HG03432 (cell line): Measurements from ENCODE around the gene TAF5L.
"Not testable (repeated sequence)": the region's sequence is repeated elsewhere in the genome, so short reads cannot be mapped to it uniquely, and the experiment has no call there.

Source experiments
- ATAC-seq: cut with Tn5 transposase; IDR thresholded peaks from one replicate; pipeline ENCODE4 v1.9.1; 2021; ENCODE audit warnings: mild to moderate bottlenecking, moderate library complexity; ENCODE audit not compliant: unreplicated experiment

TAF5L gene

DNA sequence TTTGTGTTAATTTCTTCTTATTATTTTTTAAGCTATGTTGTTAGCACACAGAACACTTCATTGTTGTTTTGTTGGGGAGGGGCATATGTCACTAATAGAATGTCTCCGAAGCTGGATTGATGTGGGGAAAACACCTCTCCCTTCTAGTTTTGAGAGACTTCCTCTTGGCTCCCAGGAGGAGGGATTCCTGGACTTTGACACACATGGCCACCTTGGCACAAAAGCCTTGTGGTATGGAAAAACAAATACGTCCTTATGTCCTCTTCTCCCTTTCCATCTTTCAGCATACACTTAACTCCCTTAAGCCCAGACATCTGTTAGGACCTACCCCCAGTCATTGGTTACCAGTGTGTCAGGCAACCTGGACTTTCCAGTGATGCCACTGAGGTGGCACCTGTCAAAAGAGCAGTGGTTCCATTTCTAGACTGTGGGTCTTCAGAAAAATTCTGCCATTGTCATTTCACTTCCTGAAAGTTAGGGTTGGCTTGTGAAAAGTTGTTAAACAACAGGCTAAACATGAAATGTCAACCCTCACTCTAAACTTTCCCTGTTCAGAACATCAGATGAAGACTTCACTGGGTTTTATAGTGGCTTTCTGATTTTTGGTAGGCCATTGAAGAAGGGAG, 54.9 kb downstream of the TAF5L start:
- no peak for ATAC-seq

- no peak for ATAC-seq
These were observed 55.6 kb downstream of the TAF5L start for GRCh38 chr1:229570305-229570704.

DNA sequence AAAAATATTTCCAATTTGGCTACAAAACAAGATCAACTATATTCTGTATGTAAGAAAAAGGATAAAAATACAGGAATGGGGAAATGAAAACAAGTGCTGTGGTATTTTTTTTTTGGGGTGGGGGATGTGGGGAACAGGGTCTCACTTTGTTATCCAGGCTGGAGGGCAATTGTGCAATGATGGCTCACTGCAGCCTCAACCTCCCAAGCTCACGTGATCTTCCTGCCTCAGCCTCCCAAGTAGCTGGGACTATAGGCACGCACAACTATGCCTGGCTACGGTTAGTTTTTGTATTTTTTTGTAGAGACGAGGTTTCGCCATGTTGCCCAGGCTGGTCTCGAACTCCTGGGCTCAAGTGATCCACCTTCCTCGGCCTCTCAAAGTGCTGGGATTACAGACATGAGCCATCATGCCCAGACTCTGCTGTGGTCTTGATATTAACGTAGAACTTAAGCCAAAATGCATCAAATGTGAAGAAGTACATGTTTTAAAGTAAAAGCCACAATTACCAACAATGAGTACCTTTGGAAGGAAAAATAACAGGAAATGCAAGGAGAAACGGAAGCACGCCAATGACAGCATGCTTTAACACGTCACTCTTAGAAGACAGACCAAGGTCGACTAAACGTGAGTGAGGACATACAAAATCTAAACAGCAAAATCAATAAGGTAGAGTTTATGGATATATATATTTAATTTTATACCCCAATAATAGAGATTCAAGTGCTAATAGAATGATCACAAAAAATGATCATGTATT, 58.6 kb downstream of the TAF5L start:
- ATAC-seq, result no peak

DNA sequence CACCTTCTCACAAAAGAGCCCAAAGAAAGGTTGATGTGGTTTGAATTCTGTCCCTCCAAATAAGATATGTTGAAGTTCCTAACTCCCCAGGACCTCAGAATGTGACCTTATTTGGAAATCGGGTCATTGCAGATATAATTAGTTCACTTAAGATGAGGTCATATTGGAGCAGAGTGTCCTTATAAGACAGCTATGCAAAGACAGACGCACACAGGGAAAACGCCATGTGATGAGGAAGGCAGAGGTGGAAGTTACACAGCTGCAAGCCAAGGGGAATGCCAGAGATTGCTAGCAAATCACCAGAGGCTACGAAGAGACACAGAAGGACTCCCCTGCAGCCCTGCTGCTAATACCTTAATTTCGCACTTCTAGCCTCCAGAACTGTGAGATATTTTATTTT, 62.2 kb downstream of the TAF5L start:
- ATAC-seq, result no peak

GRCh38 chr1:229563241-229563640, 62.7 kb downstream of the TAF5L start:
- ATAC-seq, result no peak

DNA sequence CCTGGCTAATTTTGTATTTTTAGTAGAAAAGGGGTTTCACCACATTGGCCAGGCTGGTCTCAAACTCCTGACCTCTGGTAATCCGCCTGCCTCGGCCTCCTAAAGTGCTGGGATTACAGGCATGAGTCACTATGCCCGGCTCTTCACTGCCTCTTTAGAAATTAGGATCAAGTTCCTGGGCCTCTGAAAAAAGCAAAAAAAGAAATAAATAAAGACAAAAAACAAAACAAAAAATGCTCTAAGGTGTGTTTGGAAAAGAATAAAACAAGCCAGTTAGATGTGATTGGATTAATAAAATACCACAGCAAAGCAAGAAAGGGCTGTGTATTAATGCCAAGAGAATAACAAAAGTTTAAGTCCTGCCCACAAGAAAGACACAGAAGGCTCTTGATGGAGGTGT, 63.2 kb downstream of the TAF5L start:
- ATAC-seq, result no peak

DNA sequence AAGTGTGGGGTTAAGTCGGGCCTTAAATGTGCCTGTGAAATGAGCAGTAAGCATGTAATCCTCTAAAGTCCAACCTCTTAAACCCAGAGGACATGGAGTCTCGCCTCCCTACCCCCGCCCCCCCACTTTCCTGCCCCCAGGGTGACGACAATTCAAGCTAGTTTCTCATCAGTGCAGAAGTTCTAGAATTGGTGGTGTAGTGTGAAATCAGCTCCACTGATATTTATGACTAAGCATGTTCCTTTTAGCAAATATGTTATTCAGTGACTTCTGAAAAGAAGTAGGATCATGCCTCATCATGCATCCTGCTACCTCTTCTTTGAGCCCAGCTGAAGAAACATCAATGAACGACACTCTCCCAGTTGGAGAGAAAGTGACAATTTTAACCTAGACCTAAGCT, 64.8 kb downstream of the TAF5L start:
- ATAC-seq, result no peak

DNA sequence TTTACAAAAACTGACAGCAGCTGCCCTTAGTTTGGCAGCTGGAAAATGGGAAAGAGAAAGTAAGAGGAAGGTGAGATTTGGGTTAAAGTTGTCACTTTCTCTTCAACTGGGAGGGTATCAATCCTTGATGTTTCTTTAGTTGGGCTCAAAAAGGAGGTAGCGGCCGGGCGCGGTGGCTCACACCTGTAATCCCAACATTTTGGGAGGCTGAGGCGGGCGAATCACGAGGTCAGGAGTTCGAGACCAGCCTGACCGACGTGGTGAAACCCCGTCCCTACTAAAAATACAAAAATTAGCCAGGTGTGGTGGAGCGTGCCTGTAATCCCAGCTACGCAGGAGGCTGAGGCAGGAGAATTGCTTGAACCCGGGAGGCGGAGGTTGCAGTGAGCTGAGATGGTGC, 65.8 kb downstream of the TAF5L start:
- not testable (repeated sequence) for ATAC-seq

- ATAC-seq, result not testable (repeated sequence)
These were observed 66.6 kb downstream of the TAF5L start for GRCh38 chr1:229559336-229559801.

GRCh38 chr1:229558460-229559335, 67.2 kb downstream of the TAF5L start, which contains the start of gene ABCB10:
ABCB10 (minus strand) TSS chr1:229558707; CDS start chr1:229558652, 55 bp downstream.
- peak; percentile 82 for ATAC-seq

GRCh38 chr1:229557913-229558414, 68.0 kb downstream of the TAF5L start:
- peak; percentile 31 for ATAC-seq

DNA sequence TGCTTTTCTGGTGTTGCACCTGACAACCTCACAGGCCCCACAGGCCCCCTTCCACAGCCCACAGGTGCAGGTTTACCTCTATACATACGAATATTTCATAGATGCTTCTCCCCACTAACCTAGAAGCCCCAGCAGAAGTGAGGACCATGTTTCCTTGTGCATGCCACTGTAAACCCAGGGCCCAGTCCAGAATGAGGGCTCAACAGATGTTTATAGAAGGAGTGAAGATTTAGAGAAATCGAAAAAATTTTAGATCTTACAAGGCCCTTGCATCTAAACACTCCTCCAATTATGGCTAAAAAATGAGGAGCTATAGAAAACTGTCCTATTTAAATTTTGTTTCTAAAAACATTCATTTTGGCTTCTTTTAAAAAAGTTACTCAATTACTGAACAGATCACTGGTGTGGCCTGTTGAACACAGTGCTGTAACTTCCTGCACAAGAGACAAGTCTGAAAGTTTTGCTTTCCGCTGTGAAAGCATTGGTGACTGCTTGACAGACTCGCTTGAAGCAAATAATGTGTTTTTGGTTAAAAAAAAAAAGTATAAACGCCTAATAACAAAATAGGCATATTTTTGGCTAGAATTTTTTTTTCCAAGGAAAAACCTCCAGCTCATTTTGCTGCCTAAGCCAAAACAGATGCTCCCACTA, 68.6 kb downstream of the TAF5L start:
- ATAC-seq, result no peak

DNA sequence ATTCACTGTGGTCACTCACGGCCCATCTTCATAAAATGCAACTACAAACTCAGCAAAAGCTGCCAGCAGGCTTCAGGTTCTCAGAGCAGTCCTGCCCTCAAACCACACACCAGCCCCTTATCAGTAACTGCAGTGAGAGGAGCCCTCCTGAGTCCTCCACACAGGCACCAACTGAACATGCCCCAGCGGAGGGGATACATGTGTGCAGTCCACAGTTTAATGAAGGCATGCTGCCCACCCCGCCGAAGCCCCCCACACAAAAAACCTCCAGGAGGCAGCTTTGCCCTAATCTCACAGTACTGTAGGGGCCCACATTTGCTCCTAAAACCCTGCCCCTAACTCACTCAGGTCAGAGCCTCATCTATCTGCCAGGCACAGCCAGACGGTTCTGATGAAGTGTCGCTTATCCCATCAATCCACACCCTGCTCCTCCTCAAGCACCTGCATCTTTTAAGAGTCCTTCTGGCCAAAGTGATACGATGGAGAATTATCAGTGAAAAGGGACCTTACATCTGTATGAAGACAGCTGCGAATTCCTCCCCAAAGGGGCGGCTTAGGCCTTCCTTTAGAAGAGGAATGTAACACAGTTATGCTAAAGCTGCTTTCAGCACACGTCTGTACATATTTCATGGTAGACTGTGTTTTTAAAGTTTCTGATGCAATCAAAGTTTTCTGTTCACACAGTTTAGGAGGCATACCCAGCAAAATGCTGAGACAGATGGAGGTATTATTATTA, 70.9 kb downstream of the TAF5L start:
- ATAC-seq, result no peak

DNA sequence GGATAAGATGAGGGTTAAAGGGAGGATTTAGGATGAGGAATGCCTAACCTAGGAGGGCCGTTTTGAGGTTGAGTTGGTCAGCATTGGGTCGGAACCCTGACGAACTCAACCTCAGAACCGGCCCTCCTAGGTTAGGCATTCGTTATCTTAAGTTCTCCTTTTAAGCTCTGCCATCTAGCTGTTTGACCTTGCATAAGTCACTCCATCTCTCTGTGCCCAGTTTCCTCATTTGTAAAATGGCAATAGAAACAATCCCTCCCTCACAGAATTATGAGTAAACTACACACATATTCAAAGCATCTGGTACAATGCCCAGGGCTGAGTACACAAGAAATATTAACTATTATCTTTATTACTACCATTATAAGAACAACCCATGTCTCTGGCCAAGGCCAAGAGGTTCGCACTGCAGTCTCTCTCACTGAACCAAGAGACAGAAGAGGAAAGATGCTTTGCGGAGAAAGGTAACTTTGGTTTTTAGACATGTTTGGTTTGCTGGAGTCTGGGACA, 72.2 kb downstream of the TAF5L start:
- no peak for ATAC-seq

GRCh38 chr1:229552732-229553131, 73.2 kb downstream of the TAF5L start:
- no peak for ATAC-seq

DNA sequence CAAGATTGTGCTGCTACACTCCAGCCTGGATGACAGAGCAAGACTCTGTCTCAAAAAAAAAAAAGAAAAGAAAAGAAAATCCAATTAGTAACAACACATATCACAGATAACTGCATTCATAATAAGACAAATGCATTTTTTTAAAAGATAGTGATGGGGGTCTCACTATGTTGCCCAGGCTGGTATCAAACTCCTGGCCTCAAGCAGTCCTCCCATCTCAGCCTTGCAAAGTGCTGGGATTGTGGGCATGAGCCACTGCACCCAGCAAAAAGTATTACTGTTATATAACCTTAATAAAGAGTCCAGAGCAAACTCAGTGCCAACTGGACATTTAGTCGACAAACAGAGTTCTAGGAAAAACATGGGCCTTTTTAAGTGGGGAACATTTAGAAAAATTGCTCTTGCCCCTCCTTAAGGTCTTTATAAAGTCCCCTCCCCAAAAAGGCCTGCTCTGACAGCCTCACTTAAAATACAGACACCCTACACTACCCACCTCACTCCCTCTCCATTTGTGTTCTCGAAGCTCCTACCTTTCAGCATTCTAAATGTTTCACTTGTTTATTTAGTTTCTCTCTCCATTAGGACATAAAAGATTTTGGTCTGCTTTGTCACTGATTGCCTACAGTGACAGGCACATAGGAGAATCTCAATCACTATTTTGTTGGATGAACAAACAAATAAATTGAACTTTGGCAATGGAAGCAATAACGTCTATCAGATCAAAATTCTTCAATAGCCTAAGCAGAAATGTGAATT, 74.9 kb downstream of the TAF5L start:
- ATAC-seq, result no peak

GRCh38 chr1:229547542-229547941, 78.4 kb downstream of the TAF5L start:
- ATAC-seq, result no peak

DNA sequence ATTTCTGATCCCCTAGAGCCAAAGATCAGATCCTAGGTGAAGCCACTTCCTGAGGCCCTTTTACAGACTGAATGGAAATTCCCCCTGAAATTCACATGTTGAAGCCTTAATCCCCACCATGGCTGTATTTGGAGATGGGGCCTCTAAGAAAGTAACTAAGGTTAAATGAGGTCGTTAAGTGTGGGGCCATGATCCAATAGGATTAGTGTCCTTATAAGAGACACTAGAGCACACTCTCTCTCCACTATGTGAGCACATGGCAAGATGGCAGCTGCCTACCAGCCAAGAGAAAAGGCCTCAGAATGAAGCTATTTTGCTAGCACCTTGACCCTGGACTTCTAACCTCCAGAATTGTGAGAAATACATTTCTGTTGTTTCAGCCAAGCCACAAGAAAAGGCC, 81.3 kb downstream of the TAF5L start:
- no peak for ATAC-seq
